BLaER1 treated with 17β-estradiol and CSF1 and Interleukin-3, amounts not matched to agents 10 nM and 100 nM (cell line): ENCODE results near the gene PTPN20.

Experiments used
- H3K27ac ChIP-seq, 11 experiments: shearing (Covaris generic); formaldehyde crosslinking; 2 replicates each; pipeline ENCODE4 v1.8.1; 2022
- H3K27me3 ChIP-seq, 11 experiments: shearing (Covaris generic); formaldehyde crosslinking; 2 replicates each; pipeline ENCODE4 v1.8.1; 2022
- H3K36me3 ChIP-seq, 11 experiments: shearing (Covaris generic); formaldehyde crosslinking; 2 replicates each; pipeline ENCODE4 v1.8.1; 2022
- H3K4me1 ChIP-seq, 10 experiments: shearing (Covaris generic); formaldehyde crosslinking; 2 replicates each; pipeline ENCODE4 v1.8.1; 2022
- H3K4me2 ChIP-seq, 11 experiments: shearing (Covaris generic); formaldehyde crosslinking; 2 replicates each; pipeline ENCODE4 v1.8.1; 2022
- H3K4me3 ChIP-seq, 10 experiments: shearing (Covaris generic); formaldehyde crosslinking; 2 replicates each; pipeline ENCODE4 v1.8.1; 2022
- H3K9ac ChIP-seq, 11 experiments: shearing (Covaris generic); formaldehyde crosslinking; 2 replicates each; pipeline ENCODE4 v1.8.1; 2022
- H3K9me3 ChIP-seq, 11 experiments: shearing (Covaris generic); formaldehyde crosslinking; replicated peaks in 1 of 11; 2 replicates each; pipeline ENCODE4 v1.8.1; 2022
- H4K20me1 ChIP-seq, 11 experiments: shearing (Covaris generic); formaldehyde crosslinking; 2 replicates each; pipeline ENCODE4 v1.8.1; 2022
- Cebpa-rat ChIP-seq, 11 experiments: shearing (Covaris generic); IDR thresholded peaks; 2 replicates each; pipeline ENCODE4 v1.8.1; 2022

Gene PTPN20

DNA sequence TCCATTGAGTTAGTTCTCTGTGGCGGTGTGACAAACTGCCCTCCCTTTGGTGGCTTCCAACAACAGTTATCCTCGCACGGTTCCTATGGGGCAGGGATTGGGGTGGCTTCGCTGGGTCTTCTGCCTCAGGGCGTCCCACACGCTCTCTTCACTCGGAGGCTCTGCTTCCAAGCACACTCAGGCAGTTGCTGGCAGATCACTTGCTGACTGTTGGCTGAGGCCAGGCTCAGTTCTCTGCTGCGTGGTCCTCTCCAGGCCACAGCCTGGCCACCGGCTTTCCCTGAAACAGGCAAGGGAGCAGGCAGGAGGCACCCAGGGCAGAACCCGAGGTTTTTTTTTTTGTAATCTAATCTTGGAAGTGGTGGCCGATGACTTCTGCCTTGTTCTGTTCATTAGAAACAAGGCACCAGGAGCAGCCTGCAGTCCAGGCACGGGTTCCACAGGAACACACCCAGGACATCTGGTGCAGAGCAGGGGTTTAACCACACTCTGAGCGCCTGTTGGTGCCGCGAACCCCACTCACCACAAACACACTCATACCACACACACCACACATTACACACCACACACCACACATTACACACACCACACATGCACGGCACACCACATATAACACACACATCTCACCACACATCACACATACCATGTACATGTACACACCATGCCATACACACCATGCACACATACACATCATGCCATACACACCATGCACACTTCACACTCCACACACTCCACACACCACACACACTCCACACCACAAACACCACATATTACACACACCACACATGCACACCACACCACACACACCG is 112.2 kb downstream of the PTPN20 start:
- Histone ChIP-seq H3K4me3 (no peak overlapping the region), H3K9me3 (no peaks in the 10 kb centered on the region), H4K20me1 (no peaks in the 10 kb centered on the region), H3K36me3 (no peaks in the 10 kb centered on the region), H3K4me2 (no peak overlapping the region), H3K9ac (no peak overlapping the region), H3K27me3 (no peaks in the 10 kb centered on the region), H3K4me1 (peaks cover 0 to 30% (median 5%) of the 10 kb centered on the region in 10 experiments; a peak in 13 of 20 replicates), H3K27ac (no peak overlapping the region)
- no peak for TF ChIP-seq Cebpa-rat (IDR thresholded peaks at IDR 0.05)

DNA sequence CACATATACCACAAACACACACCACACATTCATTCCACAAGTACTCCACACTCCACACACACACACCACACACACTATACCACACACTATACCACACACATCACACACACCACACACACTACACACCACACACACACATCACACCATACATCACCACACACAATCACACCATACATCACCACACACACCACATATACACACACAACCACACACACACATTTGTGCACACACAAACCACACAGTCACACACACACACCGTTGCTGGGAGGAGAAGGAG is 112.8 kb downstream of the PTPN20 start:
- Histone ChIP-seq H3K9ac (no peak overlapping the region), H3K27me3 (no peaks in the 10 kb centered on the region), H4K20me1 (no peaks in the 10 kb centered on the region), H3K36me3 (no peaks in the 10 kb centered on the region), H3K27ac (peak overlapping the region in 1 of 11 experiments; percentile 26; a peak in 1 of 22 replicates), H3K4me1 (peaks cover 5 to 24% (median 10%) of the 10 kb centered on the region in 10 experiments), H3K9me3 (no peaks in the 10 kb centered on the region), H3K4me3 (no peak overlapping the region), H3K4me2 (no peak overlapping the region)
- TF ChIP-seq Cebpa-rat (IDR thresholded peaks at IDR 0.05) = no peak

DNA sequence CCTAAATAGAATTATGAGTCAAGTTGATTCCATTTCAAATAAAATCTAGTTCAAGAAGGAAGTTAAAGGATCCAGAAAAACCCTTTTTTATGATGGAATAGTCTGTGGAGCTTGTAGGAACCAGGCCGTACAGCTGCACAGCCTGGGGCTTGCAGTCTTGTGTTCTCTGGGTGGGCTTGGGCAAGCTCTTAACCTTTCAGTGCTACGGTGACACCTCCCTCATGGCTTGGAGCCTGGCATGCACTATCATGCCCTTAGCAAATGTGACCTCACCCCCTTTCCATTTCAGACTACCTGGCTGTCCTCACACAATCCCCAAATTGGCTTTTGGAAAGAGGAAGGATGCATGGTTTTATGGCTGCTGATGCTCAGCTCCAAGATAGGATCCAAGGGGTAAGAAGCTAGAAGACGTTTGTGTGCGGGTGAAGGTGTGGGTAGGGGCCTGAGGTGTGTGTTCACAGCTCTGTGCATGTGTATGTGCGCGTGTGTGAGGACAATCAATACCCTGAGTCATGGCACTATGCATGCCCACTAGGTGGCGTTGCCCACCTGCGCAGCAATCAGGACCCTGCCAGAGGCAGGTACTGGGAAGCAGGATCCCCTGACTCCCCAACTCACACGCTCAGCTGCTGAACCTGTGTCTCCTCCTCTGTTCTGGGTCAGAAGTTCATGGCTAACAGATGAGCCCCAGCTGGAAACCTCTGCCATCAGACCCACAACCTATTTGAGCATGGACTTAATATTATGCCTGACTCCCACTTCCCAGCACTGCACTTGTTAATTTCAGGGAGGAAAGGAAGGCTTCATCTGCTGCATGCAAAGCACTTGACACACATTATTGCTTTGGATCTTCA is 113.4 kb downstream of the PTPN20 start:
- Histone ChIP-seq H4K20me1 (no peaks in the 10 kb centered on the region), H3K4me3 (no peak overlapping the region), H3K27ac (peak overlapping the region in 1 of 11 experiments; percentile 26; a peak in 1 of 22 replicates), H3K27me3 (no peaks in the 10 kb centered on the region), H3K9ac (no peak overlapping the region), H3K4me2 (no peak overlapping the region), H3K9me3 (no peaks in the 10 kb centered on the region), H3K36me3 (no peaks in the 10 kb centered on the region), H3K4me1 (peaks cover 11 to 20% (median 13%) of the 10 kb centered on the region in 10 experiments)
- TF ChIP-seq Cebpa-rat (IDR thresholded peaks at IDR 0.05) = no peak

DNA sequence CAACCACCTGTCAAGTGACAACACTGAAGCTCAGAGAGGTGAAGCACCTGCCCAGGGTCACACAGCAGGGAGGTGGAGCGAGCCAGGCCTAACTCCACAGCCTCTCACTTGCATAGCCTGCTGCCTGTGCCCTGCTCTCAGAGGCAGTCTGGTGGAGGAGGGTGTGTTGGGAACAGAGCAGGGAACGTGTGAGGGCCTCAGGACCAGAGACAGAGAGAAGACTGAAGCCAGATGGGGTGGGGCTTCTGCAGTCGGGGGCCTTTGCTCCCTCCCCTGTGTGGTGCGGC is 114.0 kb downstream of the PTPN20 start:
- H3K4me1 ChIP-seq = peaks cover 9 to 17% (median 12%) of the 10 kb centered on the region in 10 experiments
- no peaks in the 10 kb centered on the region for H3K36me3 ChIP-seq
- H3K27ac ChIP-seq = no peak overlapping the region
- no peaks in the 10 kb centered on the region for H3K9me3 ChIP-seq
- H3K4me3 ChIP-seq = no peak overlapping the region
- H4K20me1 ChIP-seq = no peaks in the 10 kb centered on the region
- TF ChIP-seq Cebpa-rat (IDR thresholded peaks at IDR 0.05) = no peak
- H3K4me2 ChIP-seq = no peak overlapping the region
- H3K9ac ChIP-seq = no peak overlapping the region
- H3K27me3 ChIP-seq = no peaks in the 10 kb centered on the region

DNA sequence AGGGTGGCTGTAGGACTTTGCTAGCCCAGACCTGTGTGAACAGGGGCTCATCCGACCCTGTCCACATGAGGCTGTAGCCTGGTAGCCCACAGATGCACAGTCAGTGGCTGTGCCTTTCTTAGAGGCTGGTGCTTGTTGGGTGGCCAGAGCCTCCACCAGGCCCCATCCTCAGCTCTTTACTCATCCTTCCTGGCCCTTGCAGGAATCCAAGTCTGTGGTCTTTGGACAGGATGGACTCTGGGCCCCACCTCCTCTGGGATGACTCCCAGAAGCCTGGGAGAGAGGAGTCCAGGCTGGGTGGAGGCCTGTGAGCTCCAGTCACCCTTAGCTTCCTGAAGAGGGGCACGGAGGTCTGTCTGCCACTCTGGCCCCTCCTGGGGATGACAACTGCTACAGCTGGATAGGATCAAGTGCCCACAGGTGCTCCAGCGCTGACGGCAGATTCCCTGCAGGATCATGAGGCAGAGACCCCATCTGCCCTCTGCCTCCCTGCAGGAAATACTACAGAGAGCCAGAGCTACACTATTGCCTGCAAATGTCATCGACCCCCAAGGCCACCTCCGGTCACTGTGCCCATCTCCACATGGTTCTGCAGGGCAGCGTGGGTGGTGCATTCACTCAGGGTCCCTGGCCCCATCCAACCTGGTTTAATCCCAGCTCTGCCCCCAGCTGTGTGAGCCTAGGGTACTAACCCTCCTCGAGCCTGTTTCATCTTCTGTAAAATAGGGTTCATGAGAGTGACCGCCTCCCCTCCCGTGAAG is 114.5 kb downstream of the PTPN20 start:
- Histone ChIP-seq H3K4me3 (no peak overlapping the region), H3K27ac (no peak overlapping the region), H3K9me3 (no peaks in the 10 kb centered on the region), H3K36me3 (no peaks in the 10 kb centered on the region), H3K4me1 (peaks cover 4 to 14% (median 12%) of the 10 kb centered on the region in 10 experiments), H4K20me1 (no peaks in the 10 kb centered on the region), H3K9ac (no peak overlapping the region), H3K27me3 (no peaks in the 10 kb centered on the region), H3K4me2 (no peak overlapping the region)
- no peak for TF ChIP-seq Cebpa-rat (IDR thresholded peaks at IDR 0.05)

DNA sequence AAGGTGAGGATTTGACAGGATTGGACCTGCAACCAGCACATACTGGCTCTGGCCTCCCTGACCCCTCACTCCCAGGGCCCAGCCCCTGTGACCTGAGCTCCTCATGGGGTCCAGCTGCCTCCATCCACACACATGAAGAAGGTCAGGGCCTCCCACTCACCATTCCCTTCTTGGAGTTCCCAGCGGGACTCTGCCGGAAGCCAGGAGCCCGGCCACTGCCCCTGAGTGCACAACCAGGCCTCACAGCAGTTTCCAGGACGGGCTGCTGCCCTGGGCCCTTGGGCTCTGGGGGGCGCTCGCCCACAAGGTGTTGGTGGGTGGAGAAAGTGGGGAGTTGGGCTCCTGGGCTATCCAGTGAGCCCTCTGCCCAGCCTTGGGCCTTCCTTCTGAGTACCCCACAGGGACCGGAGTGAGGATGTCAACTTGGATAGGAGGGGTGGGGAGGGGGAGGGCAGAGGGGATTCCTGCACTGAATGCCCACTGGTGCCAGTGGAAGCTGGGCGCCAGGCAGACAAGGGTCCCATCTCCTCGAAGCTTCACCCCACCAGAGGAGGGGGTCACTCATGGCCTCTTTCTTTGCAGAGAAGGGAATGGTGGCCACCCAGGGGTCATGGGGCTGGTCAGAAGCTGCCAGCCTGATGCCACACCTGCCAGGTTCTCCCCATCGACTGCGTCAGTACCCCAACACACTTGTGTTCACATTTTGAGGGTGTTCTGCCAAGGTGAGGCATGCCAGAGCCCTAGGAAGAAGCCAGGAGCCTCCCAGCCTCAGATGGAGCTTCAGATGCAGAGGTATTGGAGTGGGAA is 115.3 kb downstream of the PTPN20 start:
- Histone ChIP-seq H3K4me3 (no peak overlapping the region), H3K27ac (no peak overlapping the region), H3K27me3 (no peaks in the 10 kb centered on the region), H3K9ac (no peak overlapping the region), H3K4me1 (peaks cover 0 to 14% (median 11%) of the 10 kb centered on the region in 10 experiments; a peak in 13 of 20 replicates), H3K4me2 (no peak overlapping the region), H4K20me1 (no peaks in the 10 kb centered on the region), H3K36me3 (no peaks in the 10 kb centered on the region), H3K9me3 (no peaks in the 10 kb centered on the region)
- TF ChIP-seq Cebpa-rat (IDR thresholded peaks at IDR 0.05) = no peak

DNA sequence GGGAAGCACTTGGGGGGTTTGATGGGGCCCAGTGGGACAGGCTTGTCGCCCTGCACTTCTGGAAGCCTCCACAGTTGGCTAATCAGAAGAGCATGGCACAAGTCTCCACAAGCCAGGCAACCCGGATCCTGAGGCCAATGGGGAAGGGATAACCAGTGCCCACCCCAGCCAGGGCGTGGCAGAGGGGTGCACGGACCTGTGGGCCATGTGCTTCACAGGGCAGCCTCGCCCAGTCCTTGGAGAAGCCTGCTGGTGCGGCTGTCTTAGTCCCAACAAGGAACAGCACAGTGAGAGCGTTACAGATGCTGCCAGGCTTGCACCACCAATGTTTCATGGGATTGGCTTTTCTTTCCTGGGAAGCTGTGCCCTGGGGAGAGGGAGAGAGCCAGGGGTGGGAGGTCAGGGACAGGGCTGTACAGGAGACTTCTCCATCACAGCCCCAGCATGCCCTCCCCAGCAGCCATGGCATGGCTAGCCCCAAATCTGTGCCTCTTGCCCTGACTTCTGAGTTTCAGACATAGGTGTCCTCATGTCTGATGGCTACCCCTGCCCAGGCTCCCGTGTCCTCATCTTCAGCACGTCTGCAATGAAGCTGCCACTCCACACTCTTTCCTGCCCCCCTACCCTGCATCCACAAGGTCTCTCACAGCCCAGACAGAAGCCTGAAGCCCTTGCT is 116.0 kb downstream of the PTPN20 start:
- no peaks in the 10 kb centered on the region for H3K36me3 ChIP-seq
- H3K9ac ChIP-seq = no peak overlapping the region
- no peak overlapping the region for H3K4me2 ChIP-seq
- no peak overlapping the region for H3K4me3 ChIP-seq
- H3K27ac ChIP-seq = no peak overlapping the region
- no peaks in the 10 kb centered on the region for H3K9me3 ChIP-seq
- peaks cover 0 to 14% (median 11%) of the 10 kb centered on the region in 10 experiments; a peak in 13 of 20 replicates for H3K4me1 ChIP-seq
- H3K27me3 ChIP-seq = no peaks in the 10 kb centered on the region
- no peak for TF ChIP-seq Cebpa-rat (IDR thresholded peaks at IDR 0.05)
- H4K20me1 ChIP-seq = no peaks in the 10 kb centered on the region

DNA sequence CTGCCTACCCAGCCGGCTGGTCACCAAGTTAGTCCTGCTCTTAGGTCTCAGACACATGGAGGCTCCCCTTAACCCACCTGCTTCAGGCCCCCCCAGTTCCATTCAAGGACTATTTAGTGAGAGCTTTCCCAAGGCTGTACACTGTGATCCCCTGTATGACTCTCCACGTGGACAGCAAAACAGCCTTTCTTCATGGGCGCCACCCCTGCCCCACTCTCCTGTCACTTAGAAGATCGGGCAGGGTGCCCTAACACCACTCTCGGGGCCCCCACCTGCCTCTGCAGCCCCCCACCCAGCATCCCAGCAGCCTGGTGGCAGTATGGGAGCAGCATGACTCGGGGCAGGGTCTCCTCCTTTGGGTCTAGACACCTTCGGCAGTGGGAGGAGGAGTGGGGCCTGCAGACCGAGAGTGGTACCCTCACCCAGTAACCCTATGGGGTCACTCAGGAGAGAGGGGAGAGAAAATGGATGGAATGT is 116.6 kb downstream of the PTPN20 start:
- H3K9me3 ChIP-seq = no peaks in the 10 kb centered on the region
- no peaks in the 10 kb centered on the region for H3K36me3 ChIP-seq
- TF ChIP-seq Cebpa-rat (IDR thresholded peaks at IDR 0.05) = no peak
- no peak overlapping the region for H3K27ac ChIP-seq
- H4K20me1 ChIP-seq = no peaks in the 10 kb centered on the region
- no peak overlapping the region for H3K4me2 ChIP-seq
- peaks cover 0 to 14% (median 11%) of the 10 kb centered on the region in 10 experiments; a peak in 13 of 20 replicates for H3K4me1 ChIP-seq
- H3K4me3 ChIP-seq = no peak overlapping the region
- no peaks in the 10 kb centered on the region for H3K27me3 ChIP-seq
- no peak overlapping the region for H3K9ac ChIP-seq
